Activated CD8-positive, alpha-beta T cell treated with anti-CD3 and anti-CD28 coated beads, Interleukin-2, amount 10 ng/mL, durations not matched to agents 7 days and 5 days (primary cell): ENCODE results near the gene CTCF. TPM values are rescaled to one million over a fixed set of nuclear protein-coding genes. Genes with fewer than 3 reads are reported as not detected.
"Not testable (repeated sequence)": the region's sequence is repeated elsewhere in the genome, so short reads cannot be mapped to it uniquely, and the experiment has no call there.

Source experiments
- ATAC-seq: fragments of 150-1000 bp; cut with Tn5 transposase; one replicate; pipeline ENCODE4 v1.10.0; 2021; ENCODE audit warnings: moderate library complexity
- CTCF ChIA-PET: fragments of 350-600 bp; sonication (Branson Sonifier 250); formaldehyde crosslinking; loops from one replicate; lab custom pipeline; 2021; ENCODE audit warnings: antibody characterized with exemption; lab: Charles Lee
- POLR2A ChIA-PET: fragments of 350-600 bp; sonication (Branson Sonifier 250); formaldehyde crosslinking; loops from one replicate; lab custom pipeline; 2021; ENCODE audit warnings: antibody characterized with exemption; lab: Charles Lee
- DNase-seq: peaks from one replicate; pipeline ENCODE4 v3.0.0-alpha.2; 2020
- H3K27ac Mint-ChIP-seq: one replicate; pipeline ENCODE4 v1.8.0; 2021; ENCODE audit warnings: mild to moderate bottlenecking, mixed read lengths
- H3K27me3 Mint-ChIP-seq: one replicate; pipeline ENCODE4 v1.8.0; 2021; ENCODE audit warnings: low read depth, mixed read lengths
- H3K36me3 Mint-ChIP-seq: one replicate; pipeline ENCODE4 v1.8.0; 2021; ENCODE audit warnings: low read depth, mixed read lengths
- H3K4me1 Mint-ChIP-seq: one replicate; pipeline ENCODE4 v1.8.0; 2021; ENCODE audit warnings: low read depth, mixed read lengths
- H3K4me3 Mint-ChIP-seq: one replicate; pipeline ENCODE4 v1.8.0; 2021; ENCODE audit warnings: mild to moderate bottlenecking, mixed read lengths
- H3K9me3 Mint-ChIP-seq: one replicate; pipeline ENCODE4 v1.8.0; 2022; ENCODE audit warnings: mixed read lengths; ENCODE audit not compliant: insufficient read depth
- total RNA-seq, 2 experiments: library from RNA; stranded (reverse); gene quantifications; one replicate each; pipeline ENCODE4 v1.2.3, GENCODE V29; 2021

CTCF gene, protein sequence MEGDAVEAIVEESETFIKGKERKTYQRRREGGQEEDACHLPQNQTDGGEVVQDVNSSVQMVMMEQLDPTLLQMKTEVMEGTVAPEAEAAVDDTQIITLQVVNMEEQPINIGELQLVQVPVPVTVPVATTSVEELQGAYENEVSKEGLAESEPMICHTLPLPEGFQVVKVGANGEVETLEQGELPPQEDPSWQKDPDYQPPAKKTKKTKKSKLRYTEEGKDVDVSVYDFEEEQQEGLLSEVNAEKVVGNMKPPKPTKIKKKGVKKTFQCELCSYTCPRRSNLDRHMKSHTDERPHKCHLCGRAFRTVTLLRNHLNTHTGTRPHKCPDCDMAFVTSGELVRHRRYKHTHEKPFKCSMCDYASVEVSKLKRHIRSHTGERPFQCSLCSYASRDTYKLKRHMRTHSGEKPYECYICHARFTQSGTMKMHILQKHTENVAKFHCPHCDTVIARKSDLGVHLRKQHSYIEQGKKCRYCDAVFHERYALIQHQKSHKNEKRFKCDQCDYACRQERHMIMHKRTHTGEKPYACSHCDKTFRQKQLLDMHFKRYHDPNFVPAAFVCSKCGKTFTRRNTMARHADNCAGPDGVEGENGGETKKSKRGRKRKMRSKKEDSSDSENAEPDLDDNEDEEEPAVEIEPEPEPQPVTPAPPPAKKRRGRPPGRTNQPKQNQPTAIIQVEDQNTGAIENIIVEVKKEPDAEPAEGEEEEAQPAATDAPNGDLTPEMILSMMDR
- total RNA-seq = 10 to 100 TPM; 77.4 to 79.8 TPM

DNA sequence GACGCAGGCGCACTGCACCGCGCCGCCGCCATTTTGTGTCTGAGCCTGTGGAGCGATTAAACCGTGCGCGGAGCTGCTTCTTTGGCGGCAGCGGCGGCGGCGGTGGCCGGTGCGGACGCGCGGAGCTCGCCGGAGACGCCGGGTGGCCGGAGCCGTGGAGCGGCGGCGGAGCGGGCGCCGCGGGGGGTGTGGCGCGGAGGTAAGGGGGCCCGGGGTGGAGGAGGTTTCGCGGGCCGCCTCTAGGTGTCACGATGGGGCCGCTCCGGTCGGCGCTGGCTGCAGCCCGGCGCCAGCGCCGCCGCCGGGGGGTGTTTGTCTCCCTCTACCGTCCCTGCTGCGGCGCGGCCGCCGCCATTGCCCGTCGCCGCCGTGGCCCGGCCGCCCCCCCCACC lies at the start of gene CTCF:
Gene CTCF, plus strand, starts transcription at position 1 of the 392 bp plus-strand sequence. CDS start 48,307 bp downstream, outside the sequence.
- H3K36me3 Mint-ChIP-seq = peaks cover 23% of the 10 kb centered on the region
- H3K27me3 Mint-ChIP-seq = no peaks in the 10 kb centered on the region
- peaks cover 43% of the 10 kb centered on the region for H3K4me1 Mint-ChIP-seq
- CTCF ChIA-PET = interaction anchor here (0.7 to 13.2 kb wide), 26 partner anchors 9 to 157 kb away, joined by 3 to 296 read pairs (median 7); partner anchors contain the start of genes ACD, ATP6V0D1, CARMIL2 and GFOD2
- DNase-seq (peak; percentile 85), ATAC-seq (peak; percentile 59)
- POLR2A ChIA-PET = interaction anchor here (0.9 to 6.7 kb wide), 19 partner anchors 8 to 373 kb away, joined by 3 to 117 read pairs (median 7); partner anchors contain the start of genes ACD, ATP6V0D1, C16orf86 and CARMIL2
- H3K4me3 Mint-ChIP-seq = peak within 1 kb of the TSS; percentile 88
- no peaks in the 10 kb centered on the region for H3K9me3 Mint-ChIP-seq
- peak within 1 kb of the TSS; percentile 95 for H3K27ac Mint-ChIP-seq

DNA sequence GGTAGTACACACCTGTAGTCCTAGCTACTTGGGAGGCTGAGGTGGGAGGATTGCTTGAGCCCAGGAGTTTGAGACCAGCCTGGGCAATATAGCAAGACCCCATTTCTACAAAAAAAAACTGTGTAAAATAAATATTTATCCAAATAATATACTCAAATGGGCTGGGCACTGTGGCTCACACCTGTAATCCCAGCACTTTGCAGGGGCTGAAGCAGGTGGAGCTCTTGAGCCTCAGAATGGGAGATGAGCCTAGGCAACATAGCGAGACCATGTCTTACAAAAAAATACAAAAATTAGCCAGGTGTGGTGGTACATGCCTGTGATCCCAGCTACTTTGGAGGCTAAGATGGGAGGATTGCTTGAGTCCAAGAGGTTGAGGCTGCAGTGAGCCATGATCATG lies 48.4 kb upstream of the CTCF start:
- H3K4me3 Mint-ChIP-seq, H3K9me3 Mint-ChIP-seq, DNase-seq, H3K27me3 Mint-ChIP-seq, H3K36me3 Mint-ChIP-seq: not testable (repeated sequence)
- H3K27ac Mint-ChIP-seq = peak overlapping the region; percentile 30
- ChIA-PET CTCF (interaction anchor here (0.7 to 10.3 kb wide), 28 partner anchors 7 to 320 kb away, joined by 3 to 277 read pairs (median 4); partner anchors contain the start of genes ACD, AGRP, ATP6V0D1 and CARMIL2), POLR2A (interaction anchor here (0.6 to 1.9 kb wide), 6 partner anchors 11 to 205 kb away, joined by 3 to 6 read pairs (median 4); partner anchors contain the start of genes ATP6V0D1 and GFOD2)
- peak; percentile 27 for ATAC-seq
- H3K4me1 Mint-ChIP-seq = peaks cover 35% of the 10 kb centered on the region

DNA sequence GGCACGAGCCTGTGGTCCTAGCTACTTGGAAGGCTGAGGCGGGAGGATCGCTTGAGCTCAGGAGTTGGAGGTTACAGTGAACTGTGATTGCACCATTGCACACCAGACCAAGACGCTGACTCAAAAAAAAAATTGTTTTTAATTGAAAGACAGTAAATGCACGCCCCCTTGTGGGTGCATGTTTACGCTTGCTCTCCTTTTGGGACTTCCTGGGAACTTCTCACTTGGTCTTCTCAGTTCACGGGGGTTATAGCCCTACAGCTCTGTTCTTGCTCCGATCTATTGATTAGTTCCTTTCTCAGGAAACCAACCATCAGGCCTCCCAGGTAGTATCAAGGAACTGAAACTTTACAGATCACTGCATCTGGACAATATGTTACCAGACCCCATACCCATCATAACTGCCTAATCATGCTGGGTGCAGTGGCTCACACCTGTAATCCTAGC lies 47.9 kb upstream of the CTCF start:
- Mint-ChIP-seq H3K9me3 (no peaks in the 10 kb centered on the region), H3K4me1 (peaks cover 36% of the 10 kb centered on the region), H3K4me3 (no peak overlapping the region), H3K27ac (peak overlapping the region; percentile 84), H3K27me3 (no peaks in the 10 kb centered on the region), H3K36me3 (no peaks in the 10 kb centered on the region)
- POLR2A ChIA-PET = interaction anchor here (0.6 to 1.9 kb wide), 6 partner anchors 11 to 205 kb away, joined by 3 to 6 read pairs (median 4); partner anchors contain the start of genes ATP6V0D1 and GFOD2
- ATAC-seq (peak; percentile 82), DNase-seq (peak; percentile 90)
- CTCF ChIA-PET = interaction anchor here (0.7 to 10.3 kb wide), 26 partner anchors 9 to 319 kb away, joined by 3 to 277 read pairs (median 4); partner anchors contain the start of genes ACD, AGRP, ATP6V0D1 and CARMIL2

DNA sequence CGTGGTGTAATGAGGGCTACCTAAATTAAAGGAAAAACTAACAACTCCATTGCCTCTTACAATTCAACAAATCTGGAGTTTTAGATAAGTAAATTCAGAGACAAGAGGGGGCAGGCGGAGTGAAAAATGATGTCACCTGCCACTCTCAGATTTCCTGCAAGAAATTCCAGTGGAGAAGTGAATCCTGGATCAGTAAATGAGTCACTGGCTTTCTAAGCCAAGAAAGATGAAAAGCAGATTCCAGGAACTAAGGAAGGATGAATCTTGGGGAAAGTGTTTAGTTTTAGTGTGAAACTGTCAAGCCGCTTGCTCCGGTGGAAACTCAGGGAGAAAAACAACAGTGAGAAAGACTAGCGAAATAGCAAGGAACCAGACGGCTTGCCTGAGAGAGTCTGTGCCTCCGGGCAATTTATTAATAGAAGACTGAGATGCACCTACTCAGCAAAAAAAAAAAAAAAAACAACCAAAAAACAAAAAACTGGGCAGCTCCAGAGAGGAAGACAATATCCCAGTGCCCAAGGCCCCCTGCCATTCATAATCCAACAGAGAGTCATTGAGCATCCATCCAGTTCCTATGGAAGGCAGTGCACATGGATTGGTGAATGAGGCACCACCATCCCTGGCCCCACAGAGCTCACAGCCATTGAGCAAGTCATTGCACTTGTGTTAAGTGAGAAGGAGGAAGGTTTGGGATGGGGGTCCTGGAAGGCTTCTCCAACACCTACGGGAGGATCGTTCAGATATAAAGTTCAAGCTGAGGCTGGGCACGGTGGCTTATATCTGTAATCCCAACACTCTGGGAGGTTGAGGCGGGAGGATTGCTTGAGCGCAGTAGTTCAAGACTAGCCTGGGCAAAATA lies 45.8 kb upstream of the CTCF start:
- ATAC-seq (no peak), DNase-seq (no peak)
- no peaks in the 10 kb centered on the region for H3K36me3 Mint-ChIP-seq
- H3K4me3 Mint-ChIP-seq = no peak overlapping the region
- ChIA-PET POLR2A (interaction anchor here (0.7 kb wide), 1 partner anchor 1932 kb away, joined by 3 read pairs; no protein-coding TSS in a partner anchor), CTCF (interaction anchor here (0.6 to 10.3 kb wide), 16 partner anchors 9 to 439 kb away, joined by 3 to 277 read pairs (median 4); partner anchors contain the start of genes ACD, AGRP, ATP6V0D1 and CARMIL2)
- H3K27me3 Mint-ChIP-seq = no peaks in the 10 kb centered on the region
- peaks cover 49% of the 10 kb centered on the region for H3K4me1 Mint-ChIP-seq
- H3K27ac Mint-ChIP-seq = no peak overlapping the region
- no peaks in the 10 kb centered on the region for H3K9me3 Mint-ChIP-seq

DNA sequence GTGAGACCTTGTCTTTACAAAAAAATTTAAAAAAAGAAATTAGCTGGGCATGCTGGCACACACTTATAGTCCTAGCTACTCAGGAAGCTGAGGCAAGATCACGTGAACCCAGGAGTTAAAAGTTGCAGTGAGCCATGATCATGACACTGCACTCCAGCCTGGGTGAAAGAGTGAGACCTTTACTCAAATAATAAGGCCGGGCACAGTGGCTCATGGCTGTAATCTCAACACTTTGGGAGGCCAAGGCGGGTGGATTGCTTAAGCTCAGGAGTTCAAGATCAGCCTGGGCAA lies 45.2 kb upstream of the CTCF start:
- no peaks in the 10 kb centered on the region for H3K9me3 Mint-ChIP-seq
- DNase-seq = no peak
- CTCF ChIA-PET = interaction anchor here (0.9 to 10.3 kb wide), 13 partner anchors 8 to 299 kb away, joined by 3 to 277 read pairs (median 4); partner anchors contain the start of genes AGRP, ATP6V0D1, CARMIL2 and CTCF
- H3K4me1 Mint-ChIP-seq = peaks cover 53% of the 10 kb centered on the region
- POLR2A ChIA-PET = no interaction called here
- no peak overlapping the region for H3K4me3 Mint-ChIP-seq
- ATAC-seq = no peak
- no peak overlapping the region for H3K27ac Mint-ChIP-seq
- H3K27me3 Mint-ChIP-seq = no peaks in the 10 kb centered on the region
- no peaks in the 10 kb centered on the region for H3K36me3 Mint-ChIP-seq

DNA sequence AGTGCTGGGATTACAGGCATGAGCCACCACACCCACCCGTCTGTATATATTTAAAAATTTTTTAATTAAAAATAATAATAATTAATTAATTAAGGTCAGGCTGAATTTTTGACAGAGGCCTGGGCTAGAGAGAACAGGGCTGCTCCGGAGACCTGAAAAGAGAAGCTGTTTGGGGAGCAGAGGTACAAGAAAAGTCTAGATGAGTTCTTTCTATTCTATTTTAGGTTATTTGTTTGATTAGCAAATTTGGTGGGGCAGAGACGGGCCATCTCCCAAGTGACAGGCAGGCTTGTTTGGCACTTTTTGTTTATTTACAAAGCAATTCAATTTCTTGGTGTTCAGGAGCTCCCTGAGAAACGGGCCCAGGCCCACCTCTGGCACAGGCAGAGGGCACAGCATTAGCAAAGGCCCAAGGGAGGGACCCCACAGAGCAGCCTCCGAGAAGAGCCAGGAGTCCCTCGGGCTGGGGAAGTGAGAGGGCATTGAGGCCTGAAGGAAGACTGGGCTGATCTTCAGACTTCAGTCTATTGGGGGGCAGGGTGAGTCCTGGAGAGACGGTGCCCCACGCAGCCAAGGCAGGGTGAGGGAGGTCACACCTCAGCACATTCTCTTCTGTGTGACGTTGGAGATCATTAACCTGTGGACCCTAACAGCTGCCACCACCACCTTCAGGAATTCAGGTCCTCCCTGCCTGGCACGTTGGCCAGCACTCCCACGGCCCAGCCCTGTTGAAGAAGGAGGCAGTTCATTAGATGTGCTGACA lies 44.5 kb upstream of the CTCF start:
- no peaks in the 10 kb centered on the region for H3K36me3 Mint-ChIP-seq
- DNase-seq = no peak
- no peaks in the 10 kb centered on the region for H3K27me3 Mint-ChIP-seq
- CTCF ChIA-PET = interaction anchor here (0.9 to 10.3 kb wide), 11 partner anchors 8 to 299 kb away, joined by 3 to 277 read pairs (median 4); partner anchors contain the start of genes ATP6V0D1, CARMIL2 and CTCF
- H3K4me3 Mint-ChIP-seq = no peak overlapping the region
- H3K27ac Mint-ChIP-seq = peak overlapping the region; percentile 52
- POLR2A ChIA-PET = interaction anchor here (0.6 kb wide), 1 partner anchor 1840 kb away, joined by 4 read pairs; no protein-coding TSS in a partner anchor
- peaks cover 57% of the 10 kb centered on the region for H3K4me1 Mint-ChIP-seq
- no peak for ATAC-seq
- no peaks in the 10 kb centered on the region for H3K9me3 Mint-ChIP-seq

DNA sequence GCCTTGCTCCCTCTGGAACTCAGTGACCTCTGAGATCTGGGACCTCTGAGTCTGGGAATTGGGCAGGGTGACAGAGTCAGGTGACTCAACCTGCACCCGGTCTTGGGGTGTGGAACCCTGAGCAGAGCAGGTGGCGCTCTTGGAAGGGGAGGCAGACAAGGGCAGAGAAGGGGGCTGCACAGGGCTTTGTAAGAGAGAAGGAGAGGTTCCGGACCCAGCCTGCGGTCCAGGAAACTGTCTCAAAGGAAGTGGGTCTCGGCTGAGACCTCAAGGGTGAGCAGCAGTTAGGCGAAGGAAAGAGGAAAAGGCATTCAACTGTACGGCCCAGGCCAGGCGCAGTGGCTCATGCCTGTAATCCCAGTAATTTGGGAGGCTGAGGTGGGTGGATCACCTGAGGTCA lies 43.6 kb upstream of the CTCF start:
- DNase-seq (peak; percentile 47), ATAC-seq (no peak)
- ChIA-PET CTCF (interaction anchor here (3.5 to 10.3 kb wide), 5 partner anchors 25 to 149 kb away, joined by 76 to 277 read pairs (median 129); partner anchors contain the start of genes ATP6V0D1, C16orf86, CARMIL2 and CTCF), POLR2A (no interaction called here)
- Mint-ChIP-seq H3K4me3 (peak overlapping the region; percentile 37), H3K4me1 (peaks cover 57% of the 10 kb centered on the region), H3K27ac (peak overlapping the region; percentile 86), H3K36me3 (no peaks in the 10 kb centered on the region), H3K9me3 (no peaks in the 10 kb centered on the region), H3K27me3 (no peaks in the 10 kb centered on the region)

DNA sequence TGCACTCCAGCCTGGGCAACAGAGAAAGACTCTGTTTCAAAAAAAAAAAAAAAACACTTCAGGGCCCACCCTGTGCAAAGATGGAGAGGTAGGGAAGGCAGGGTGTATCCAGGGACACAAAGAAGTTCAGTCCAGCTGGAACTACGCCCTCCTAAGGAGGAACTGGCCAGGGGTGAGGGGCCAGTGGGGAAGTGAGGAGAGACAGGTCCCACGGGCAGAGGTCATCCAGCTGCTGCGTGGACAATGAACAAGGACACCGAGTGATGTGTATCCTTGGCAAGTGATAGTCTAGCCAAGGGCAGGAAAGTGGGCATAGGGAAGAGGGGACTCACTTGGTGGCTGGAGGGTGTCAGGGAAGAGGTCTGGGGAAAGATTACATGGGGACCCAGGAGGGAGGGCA lies 43.1 kb upstream of the CTCF start:
- H3K9me3 Mint-ChIP-seq = no peaks in the 10 kb centered on the region
- no peak for DNase-seq
- ChIA-PET CTCF (interaction anchor here (3.2 to 5.3 kb wide), 6 partner anchors 12 to 148 kb away, joined by 59 to 211 read pairs (median 80); partner anchors contain the start of genes ATP6V0D1, C16orf86, CARMIL2 and CTCF), POLR2A (no interaction called here)
- no peaks in the 10 kb centered on the region for H3K36me3 Mint-ChIP-seq
- H3K27me3 Mint-ChIP-seq = no peaks in the 10 kb centered on the region
- ATAC-seq = no peak
- H3K4me3 Mint-ChIP-seq = peak overlapping the region; percentile 37
- H3K27ac Mint-ChIP-seq = peak overlapping the region; percentile 86
- peaks cover 55% of the 10 kb centered on the region for H3K4me1 Mint-ChIP-seq

DNA sequence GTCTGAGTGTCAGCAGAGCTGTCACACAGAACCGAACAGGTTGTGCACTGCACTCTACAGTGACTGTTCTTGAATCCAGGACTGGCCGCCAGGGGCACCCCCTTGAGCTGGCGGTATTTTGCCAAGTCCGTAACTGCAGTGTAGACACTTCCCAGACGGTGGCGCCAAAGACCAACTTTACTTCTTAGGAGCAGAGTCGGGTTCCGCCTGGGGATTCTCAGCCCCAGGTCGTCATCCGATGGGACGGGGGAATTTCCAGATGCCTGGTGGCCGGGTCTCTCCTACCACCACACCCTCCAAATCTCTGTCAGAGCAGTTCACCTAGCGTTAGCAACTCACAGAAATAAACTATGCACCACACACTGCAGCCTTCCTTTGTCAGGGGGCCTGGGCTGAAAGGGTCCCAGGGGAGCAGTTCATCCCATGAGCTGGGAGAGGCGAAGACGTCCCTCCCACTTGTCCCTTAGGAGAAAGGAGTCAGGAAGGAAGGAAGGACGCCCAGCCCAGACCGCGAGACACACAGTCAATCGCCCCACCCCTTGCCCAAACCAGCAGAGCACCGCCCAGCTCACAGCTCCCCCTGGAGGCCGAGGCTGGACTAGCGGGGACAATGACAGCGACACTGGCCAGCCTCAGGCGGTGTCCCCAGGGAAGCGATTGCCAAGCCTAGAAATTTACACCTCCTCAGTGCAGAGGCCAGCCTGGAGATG lies 41.1 kb upstream of the CTCF start:
- ChIA-PET CTCF (interaction anchor here (0.6 to 5.3 kb wide), 83 partner anchors 8 to 543 kb away, joined by 3 to 211 read pairs (median 5); partner anchors contain the start of genes ACD, ATP6V0D1, C16orf86 and CARMIL2), POLR2A (interaction anchor here (1.3 to 2.4 kb wide), 5 partner anchors 17 to 143 kb away, joined by 3 to 10 read pairs (median 5); partner anchors contain the start of genes ATP6V0D1 and CARMIL2)
- peak; percentile 98 for DNase-seq
- Mint-ChIP-seq H3K36me3 (no peaks in the 10 kb centered on the region), H3K4me3 (peak overlapping the region; percentile 84), H3K9me3 (no peaks in the 10 kb centered on the region), H3K27ac (peak overlapping the region; percentile 94), H3K4me1 (peaks cover 47% of the 10 kb centered on the region), H3K27me3 (peaks cover 8% of the 10 kb centered on the region)
- ATAC-seq = peak; percentile 92
